ENCODE results near the gene BRINP2.

Gene BRINP2

GRCh38 chr1:177171536-177172123 lies 872 bp downstream of the BRINP2 start:
- no peak for DNase-seq

GRCh38 chr1:177172272-177172671 lies 1.5 kb downstream of the BRINP2 start:
- no peak for DNase-seq

GRCh38 chr1:177172866-177173265 lies 2.1 kb downstream of the BRINP2 start:
- no peak for DNase-seq

- DNase-seq = no peak
Measured at GRCh38 chr1:177173976-177174375, 3.2 kb downstream of the BRINP2 start.

DNA sequence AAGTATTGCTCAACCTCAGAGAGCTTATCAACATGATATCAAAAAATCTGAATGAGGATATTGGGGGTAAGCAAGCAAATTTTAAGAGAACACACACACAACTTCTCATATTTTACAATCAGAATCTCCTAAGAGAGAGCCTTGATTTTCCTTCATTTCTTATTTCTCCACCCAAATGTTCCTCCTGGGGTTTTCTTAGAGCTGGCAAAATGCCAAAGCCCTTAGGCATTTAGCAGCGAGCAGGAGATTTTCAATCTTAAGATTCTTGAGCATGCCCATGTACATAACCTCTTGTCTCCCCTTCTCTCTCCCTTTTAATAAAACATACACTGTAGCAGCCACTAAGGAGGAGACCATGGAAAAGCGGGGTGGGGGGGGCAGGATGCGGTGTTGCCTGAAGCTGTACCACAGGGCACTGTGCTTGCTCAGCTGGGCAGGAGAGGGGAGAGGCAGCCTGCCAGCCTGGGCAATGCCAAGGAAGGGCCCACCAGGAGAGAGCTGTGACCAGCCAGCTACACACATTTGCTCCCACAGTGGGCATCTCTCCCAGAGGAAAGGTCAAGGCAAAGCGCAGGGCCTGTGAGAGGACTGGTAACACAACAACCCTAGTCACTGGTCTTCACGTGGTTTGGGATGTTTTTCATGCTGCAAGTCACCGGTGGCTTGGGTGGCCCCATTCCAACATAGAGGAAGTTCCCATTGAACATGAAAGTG lies 4.3 kb downstream of the BRINP2 start:
- DNase-seq = no peak

DNA sequence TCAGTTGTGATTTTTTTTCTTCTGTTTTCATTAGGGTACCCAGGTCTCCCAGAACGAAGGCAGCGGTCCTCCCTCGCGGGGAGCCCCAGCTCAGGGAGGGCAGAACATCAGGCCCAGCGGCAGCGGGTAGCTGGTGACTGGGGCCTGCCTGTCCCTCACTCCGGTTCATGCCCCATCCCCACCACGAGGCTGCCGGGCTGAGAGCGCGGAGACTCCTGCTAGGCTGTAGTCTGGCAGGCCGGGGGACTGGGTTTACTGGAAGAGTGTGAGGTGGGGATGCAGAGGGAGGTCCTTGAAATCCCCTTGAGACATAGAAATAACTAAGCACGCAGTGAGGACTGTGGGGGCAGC lies 10.5 kb downstream of the BRINP2 start:
- DNase-seq = no peak

- DNase-seq = peak; percentile 61
Measured at GRCh38 chr1:177181631-177182291, 11.0 kb downstream of the BRINP2 start.

GRCh38 chr1:177183836-177184235 lies 13.1 kb downstream of the BRINP2 start:
- no peak for DNase-seq

GRCh38 chr1:177185209-177185608 lies 14.5 kb downstream of the BRINP2 start:
- DNase-seq = no peak

DNA sequence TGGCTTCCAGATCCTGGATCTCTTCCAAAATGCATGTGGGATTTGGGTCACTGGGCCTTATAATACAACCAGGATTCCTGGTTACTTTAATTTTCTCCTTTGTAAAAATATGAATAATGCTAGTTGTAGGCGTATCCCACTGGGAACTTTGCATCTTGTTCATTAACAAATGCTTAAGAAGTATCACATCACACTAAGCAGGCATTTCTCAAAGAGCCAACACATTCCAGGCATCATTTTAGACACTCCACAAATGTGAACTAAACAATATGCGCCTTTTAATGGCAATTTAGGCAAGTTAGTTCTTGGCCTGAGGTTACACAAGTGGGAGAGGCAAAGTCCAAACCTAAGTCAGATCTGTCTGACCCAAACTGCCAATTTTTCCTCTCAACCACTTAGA lies 15.9 kb downstream of the BRINP2 start:
- DNase-seq = no peak

GRCh38 chr1:177190308-177190970 lies 19.7 kb downstream of the BRINP2 start:
- DNase-seq = no peak

- DNase-seq = no peak
Measured at GRCh38 chr1:177198243-177198642, 27.5 kb downstream of the BRINP2 start.

GRCh38 chr1:177200290-177200689 lies 29.5 kb downstream of the BRINP2 start:
- DNase-seq = no peak

GRCh38 chr1:177206831-177207355 lies 36.1 kb downstream of the BRINP2 start:
- no peak for DNase-seq

DNA sequence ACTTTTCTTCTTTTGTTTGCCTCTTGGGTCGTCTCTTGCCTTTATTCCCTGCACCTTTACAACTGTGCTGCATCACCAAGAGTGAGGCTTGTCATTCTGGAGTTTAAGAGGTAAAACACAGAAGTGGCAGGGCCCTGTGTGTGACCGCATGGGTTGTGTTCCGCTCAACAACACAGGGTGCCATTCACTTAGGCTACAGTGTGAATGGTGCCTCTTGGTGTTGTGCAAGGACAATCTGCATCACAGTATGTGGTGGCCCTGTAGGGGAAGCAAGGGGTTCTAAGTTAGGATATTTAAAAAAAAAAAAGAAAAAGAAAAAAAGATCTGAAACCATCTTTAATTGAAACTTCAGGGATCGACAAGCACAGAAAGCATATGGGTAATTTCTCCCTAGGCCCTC lies 38.2 kb downstream of the BRINP2 start:
- no peak for DNase-seq

DNA sequence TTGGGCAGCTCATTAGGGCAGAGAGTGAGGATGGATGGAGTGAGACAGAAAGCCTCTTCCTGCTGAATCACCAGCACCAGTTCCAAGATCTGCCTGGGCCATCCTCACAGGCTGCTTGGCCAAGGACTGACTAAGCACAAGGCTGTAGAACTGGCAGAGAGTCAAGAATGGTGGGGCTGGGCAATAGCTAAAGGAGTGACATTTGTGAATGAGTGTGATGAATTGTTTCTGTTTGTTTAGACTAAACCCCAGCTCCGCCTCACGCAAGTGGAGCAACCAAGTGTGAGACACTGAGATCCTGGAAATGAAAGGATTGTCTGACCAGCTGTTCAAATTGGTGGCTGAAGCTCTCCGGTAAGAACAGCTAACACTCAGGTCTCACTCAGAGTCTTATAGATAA lies 38.6 kb downstream of the BRINP2 start:
- DNase-seq = peak; percentile 48

GRCh38 chr1:177210071-177210470 lies 39.3 kb downstream of the BRINP2 start:
- DNase-seq = no peak

GRCh38 chr1:177211231-177211630 lies 40.5 kb downstream of the BRINP2 start:
- no peak for DNase-seq

- DNase-seq = no peak
Measured at GRCh38 chr1:177216587-177217202, 45.9 kb downstream of the BRINP2 start.

DNA sequence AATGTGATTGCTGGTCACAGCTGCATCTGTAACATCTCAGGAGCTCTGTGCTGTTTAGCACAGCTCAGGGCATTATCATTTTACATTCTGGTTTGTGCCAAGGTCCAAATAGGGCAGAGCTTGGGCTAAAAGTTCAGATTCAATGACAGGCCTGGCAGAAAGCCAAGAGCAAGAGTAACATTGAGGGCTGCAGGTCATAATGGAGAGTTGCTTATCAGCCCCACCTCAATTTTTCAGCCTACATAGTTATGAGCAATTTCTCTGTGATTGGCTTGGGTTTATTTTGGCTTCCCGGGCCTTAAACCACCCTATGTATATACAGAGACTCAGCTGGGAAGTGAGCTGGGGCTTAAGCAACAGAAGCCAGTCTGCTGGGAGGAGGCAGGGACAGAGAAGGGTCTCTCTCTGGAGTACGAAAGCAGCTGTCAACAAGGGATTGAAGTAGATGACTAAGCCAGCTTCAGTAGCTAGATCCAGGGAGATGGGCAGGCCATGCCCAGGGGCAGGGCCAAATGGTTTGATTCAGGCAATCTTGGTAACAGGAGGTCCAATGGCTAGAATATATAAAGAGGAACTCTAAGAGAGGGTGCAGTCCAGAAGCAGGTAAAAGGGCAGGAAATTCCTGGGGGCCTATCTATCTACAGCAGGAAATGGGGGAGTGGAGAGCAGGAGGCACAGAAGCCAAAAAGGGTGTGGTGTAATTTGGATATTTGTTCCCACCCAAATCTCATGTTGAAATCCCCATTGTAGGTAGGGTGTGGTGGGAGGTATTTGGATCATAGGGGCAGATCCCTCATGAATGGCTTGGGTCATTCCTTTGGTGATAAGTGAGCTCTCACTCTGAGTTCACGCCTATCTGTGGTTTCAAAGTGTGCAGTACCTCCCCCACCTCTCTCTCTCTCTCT lies 49.0 kb downstream of the BRINP2 start:
- no peak for DNase-seq

- no peak for DNase-seq
Measured at GRCh38 chr1:177223359-177223758, 52.6 kb downstream of the BRINP2 start.
